HL-60 (cell line): ENCODE measurements around the gene TMTC1.

Experiments used
- CTCF ChIP-seq: IDR thresholded peaks from one replicate; pipeline ENCODE4 v1.5.1; 2011; ENCODE audit warnings: low read length, control low read depth, inconsistent platforms; ENCODE audit not compliant: insufficient read depth
- POLR2AphosphoS5 ChIP-seq: IDR thresholded peaks from 2 replicates; pipeline ENCODE4 v1.6.1; 2012; ENCODE audit warnings: low read depth
- REST ChIP-seq: IDR thresholded peaks from 2 replicates; pipeline ENCODE4 v1.6.1; 2012; ENCODE audit warnings: low read depth; ENCODE audit not compliant: insufficient replicate concordance
- SPI1 ChIP-seq: IDR thresholded peaks from 2 replicates; pipeline ENCODE4 v1.6.1; 2012; ENCODE audit warnings: low read depth, mild to moderate bottlenecking, borderline replicate concordance

- no peak for TF ChIP-seq SPI1
- no peak for TF ChIP-seq CTCF
- no peak for TF ChIP-seq POLR2AphosphoS5
- TF ChIP-seq REST: no peak
These were observed 75.9 kb downstream of the TMTC1 start for GRCh38 chr12:29707846-29708245.
